Osteocyte (in vitro differentiated cells): Measurements from ENCODE around the gene SPEG. TPM values are rescaled to one million over a fixed set of nuclear protein-coding genes. Genes with fewer than 3 reads are reported as not detected.

Experiments
- DNase-seq: peaks from one replicate; pipeline ENCODE4 v3.0.0; 2021; ENCODE audit warnings: mixed read lengths; ENCODE audit not compliant: unreplicated experiment; ENCODE audit errors: extremely low spot score
- H3K27ac Mint-ChIP-seq: one replicate; pipeline ENCODE4 v1.8.0; 2021; ENCODE audit warnings: mild to moderate bottlenecking, mixed read lengths; ENCODE audit not compliant: unreplicated experiment
- H3K27me3 Mint-ChIP-seq: one replicate; pipeline ENCODE4 v1.8.0; 2021; ENCODE audit warnings: mixed read lengths; ENCODE audit not compliant: unreplicated experiment
- H3K36me3 Mint-ChIP-seq: one replicate; pipeline ENCODE4 v1.8.0; 2021; ENCODE audit warnings: mixed read lengths; ENCODE audit not compliant: unreplicated experiment
- H3K4me1 Mint-ChIP-seq: one replicate; pipeline ENCODE4 v1.8.0; 2021; ENCODE audit warnings: mixed read lengths; ENCODE audit not compliant: unreplicated experiment
- H3K4me3 Mint-ChIP-seq: one replicate; pipeline ENCODE4 v1.8.0; 2021; ENCODE audit warnings: mild to moderate bottlenecking, moderate library complexity, mixed read lengths; ENCODE audit not compliant: unreplicated experiment
- H3K9me3 Mint-ChIP-seq: one replicate; pipeline ENCODE4 v1.8.0; 2021; ENCODE audit warnings: mixed read lengths; ENCODE audit not compliant: unreplicated experiment
- CTCF ChIP-seq: fragments of 200-600 bp; sonication (generic); IDR thresholded peaks from 2 replicates; pipeline ENCODE4 v1.5.0; 2021; ENCODE audit warnings: antibody characterized with exemption, mild to moderate bottlenecking, moderate library complexity
- total RNA-seq: library from RNA; stranded (reverse); gene quantifications from 2 replicates; pipeline ENCODE4 v1.2.1, GENCODE V29; 2021

SPEG gene
- total RNA-seq, 1 donor from 2014 or later = 30.3 TPM

GRCh38 chr2:219466816-219467735 is 32.4 kb downstream of the SPEG start:
- DNase-seq = no peak
- Mint-ChIP-seq H3K27me3 (no peaks in the 10 kb centered on the region), H3K9me3 (no peaks in the 10 kb centered on the region), H3K36me3 (no peaks in the 10 kb centered on the region), H3K4me3 (no peak overlapping the region), H3K4me1 (peaks cover 8% of the 10 kb centered on the region), H3K27ac (no peak overlapping the region)
- TF ChIP-seq CTCF = no peak

GRCh38 chr2:219467736-219468075 is 33.1 kb downstream of the SPEG start:
- no peak overlapping the region for H3K4me3 Mint-ChIP-seq
- no peak for DNase-seq
- peaks cover 7% of the 10 kb centered on the region for H3K4me1 Mint-ChIP-seq
- no peak for TF ChIP-seq CTCF
- no peak overlapping the region for H3K27ac Mint-ChIP-seq
- H3K36me3 Mint-ChIP-seq = no peaks in the 10 kb centered on the region
- no peaks in the 10 kb centered on the region for H3K9me3 Mint-ChIP-seq
- H3K27me3 Mint-ChIP-seq = no peaks in the 10 kb centered on the region

- no peak overlapping the region for H3K27ac Mint-ChIP-seq
- no peak for DNase-seq
- H3K4me1 Mint-ChIP-seq = peaks cover 7% of the 10 kb centered on the region
- no peak overlapping the region for H3K4me3 Mint-ChIP-seq
- H3K27me3 Mint-ChIP-seq = no peaks in the 10 kb centered on the region
- no peaks in the 10 kb centered on the region for H3K36me3 Mint-ChIP-seq
- no peaks in the 10 kb centered on the region for H3K9me3 Mint-ChIP-seq
- TF ChIP-seq CTCF = no peak
These were observed 34.0 kb downstream of the SPEG start for GRCh38 chr2:219468410-219469185.

- Mint-ChIP-seq H3K4me1 (peaks cover 7% of the 10 kb centered on the region), H3K9me3 (no peaks in the 10 kb centered on the region), H3K4me3 (no peak overlapping the region), H3K27me3 (no peaks in the 10 kb centered on the region), H3K27ac (no peak overlapping the region), H3K36me3 (no peaks in the 10 kb centered on the region)
- DNase-seq = no peak
- TF ChIP-seq CTCF = no peak
These were observed 34.6 kb downstream of the SPEG start for GRCh38 chr2:219469186-219469724.

GRCh38 chr2:219470429-219470828 is 35.8 kb downstream of the SPEG start:
- H3K4me1 Mint-ChIP-seq = peaks cover 7% of the 10 kb centered on the region
- no peak for TF ChIP-seq CTCF
- H3K4me3 Mint-ChIP-seq = no peak overlapping the region
- H3K27me3 Mint-ChIP-seq = no peaks in the 10 kb centered on the region
- H3K9me3 Mint-ChIP-seq = no peaks in the 10 kb centered on the region
- no peak overlapping the region for H3K27ac Mint-ChIP-seq
- no peaks in the 10 kb centered on the region for H3K36me3 Mint-ChIP-seq
- DNase-seq = no peak
